Bronchial epithelial cell (primary cell): ENCODE data around the gene SET. TPM values are rescaled to one million over a fixed set of nuclear protein-coding genes. Genes with fewer than 3 reads are reported as not detected.

Experiments used
- DNase-seq: peaks from one replicate; pipeline ENCODE4 v3.0.0-alpha.2; 2010; ENCODE audit warnings: low read depth
- FAIRE-seq: peaks from 2 replicates; lab custom pipeline; 2011; peaks lifted over from hg19 to GRCh38; lab: Jason Lieb, UNC
- H3K27me3 ChIP-seq: 2 replicates; pipeline ENCODE4 v1.5.1; 2011; ENCODE audit warnings: low read length; ENCODE audit not compliant: control insufficient read depth, insufficient read depth
- H3K36me3 ChIP-seq: 2 replicates; pipeline ENCODE4 v1.5.1; 2011; ENCODE audit warnings: low read length; ENCODE audit not compliant: control insufficient read depth, insufficient read depth
- H3K4me3 ChIP-seq: 2 replicates; pipeline ENCODE4 v1.5.1; 2011; ENCODE audit warnings: mild to moderate bottlenecking, low read depth, low read length, control low read depth
- total RNA-seq: library from RNA; depleted of rRNA; stranded (reverse); fragments of >200 nt; gene quantifications from 2 replicates; pipeline ENCODE4 v1.2.1, GENCODE V29; 2014
- TF ChIP-seq, protein P1 (sequence below): IDR thresholded peaks from 2 replicates; pipeline ENCODE4 v1.5.1; 2011; ENCODE audit warnings: mild to moderate bottlenecking, moderate library complexity, low read length, control low read depth, inconsistent platforms; ENCODE audit not compliant: insufficient read depth, severe bottlenecking

SET gene
- total RNA-seq, 1 donor from 2014 or later: 717 TPM

DNA sequence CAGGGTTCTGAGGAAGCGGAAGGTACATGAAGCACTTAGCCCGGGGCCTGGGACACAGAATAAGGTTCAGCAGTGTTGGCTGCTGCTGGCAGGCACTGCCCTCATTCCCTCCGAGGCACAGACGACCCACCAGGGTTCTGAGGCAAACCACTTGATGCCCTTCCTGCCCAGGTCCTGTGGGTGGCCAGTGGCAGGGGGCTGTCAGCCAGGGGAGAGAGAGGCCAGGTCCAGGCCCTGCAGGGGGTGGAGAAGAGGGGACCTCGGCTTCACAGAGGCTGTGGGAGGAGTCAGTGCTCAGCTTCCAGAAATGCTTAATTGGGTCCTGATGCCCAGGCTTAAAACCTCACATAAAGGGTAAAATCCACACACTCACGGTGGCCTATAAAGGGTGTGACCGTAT lies 39.3 kb downstream of the SET start:
- H3K27me3 ChIP-seq: no peaks in the 10 kb centered on the region
- peaks cover 7% of the 10 kb centered on the region for H3K36me3 ChIP-seq
- no peak overlapping the region for H3K4me3 ChIP-seq
- no peak for DNase-seq
- TF ChIP-seq, protein P1, sequence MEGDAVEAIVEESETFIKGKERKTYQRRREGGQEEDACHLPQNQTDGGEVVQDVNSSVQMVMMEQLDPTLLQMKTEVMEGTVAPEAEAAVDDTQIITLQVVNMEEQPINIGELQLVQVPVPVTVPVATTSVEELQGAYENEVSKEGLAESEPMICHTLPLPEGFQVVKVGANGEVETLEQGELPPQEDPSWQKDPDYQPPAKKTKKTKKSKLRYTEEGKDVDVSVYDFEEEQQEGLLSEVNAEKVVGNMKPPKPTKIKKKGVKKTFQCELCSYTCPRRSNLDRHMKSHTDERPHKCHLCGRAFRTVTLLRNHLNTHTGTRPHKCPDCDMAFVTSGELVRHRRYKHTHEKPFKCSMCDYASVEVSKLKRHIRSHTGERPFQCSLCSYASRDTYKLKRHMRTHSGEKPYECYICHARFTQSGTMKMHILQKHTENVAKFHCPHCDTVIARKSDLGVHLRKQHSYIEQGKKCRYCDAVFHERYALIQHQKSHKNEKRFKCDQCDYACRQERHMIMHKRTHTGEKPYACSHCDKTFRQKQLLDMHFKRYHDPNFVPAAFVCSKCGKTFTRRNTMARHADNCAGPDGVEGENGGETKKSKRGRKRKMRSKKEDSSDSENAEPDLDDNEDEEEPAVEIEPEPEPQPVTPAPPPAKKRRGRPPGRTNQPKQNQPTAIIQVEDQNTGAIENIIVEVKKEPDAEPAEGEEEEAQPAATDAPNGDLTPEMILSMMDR: no peak
- FAIRE-seq: no peak

DNA sequence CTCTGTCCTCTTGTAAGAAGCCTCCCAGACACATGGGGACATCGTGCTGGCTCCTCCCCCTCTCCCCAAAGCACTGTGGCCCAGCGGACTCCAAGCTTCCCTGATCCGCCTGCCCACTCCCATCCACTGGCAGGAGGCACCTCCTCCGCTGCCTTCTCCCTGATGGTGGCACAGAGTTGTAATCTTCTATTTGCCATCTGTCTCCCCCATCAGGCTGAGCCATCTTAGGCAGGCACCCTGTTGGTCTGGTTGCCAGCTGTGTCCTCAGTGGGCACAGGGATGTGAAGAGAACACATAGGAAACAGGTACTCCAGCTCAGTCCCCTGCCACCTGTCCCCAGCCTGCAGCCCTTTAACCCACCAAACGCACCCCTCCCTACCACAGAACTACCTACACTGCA lies 40.3 kb downstream of the SET start:
- DNase-seq (no peak), FAIRE-seq (no peak)
- peaks cover 7% of the 10 kb centered on the region for H3K36me3 ChIP-seq
- H3K27me3 ChIP-seq: no peaks in the 10 kb centered on the region
- TF ChIP-seq, protein P1: no peak
- H3K4me3 ChIP-seq: no peak overlapping the region

DNA sequence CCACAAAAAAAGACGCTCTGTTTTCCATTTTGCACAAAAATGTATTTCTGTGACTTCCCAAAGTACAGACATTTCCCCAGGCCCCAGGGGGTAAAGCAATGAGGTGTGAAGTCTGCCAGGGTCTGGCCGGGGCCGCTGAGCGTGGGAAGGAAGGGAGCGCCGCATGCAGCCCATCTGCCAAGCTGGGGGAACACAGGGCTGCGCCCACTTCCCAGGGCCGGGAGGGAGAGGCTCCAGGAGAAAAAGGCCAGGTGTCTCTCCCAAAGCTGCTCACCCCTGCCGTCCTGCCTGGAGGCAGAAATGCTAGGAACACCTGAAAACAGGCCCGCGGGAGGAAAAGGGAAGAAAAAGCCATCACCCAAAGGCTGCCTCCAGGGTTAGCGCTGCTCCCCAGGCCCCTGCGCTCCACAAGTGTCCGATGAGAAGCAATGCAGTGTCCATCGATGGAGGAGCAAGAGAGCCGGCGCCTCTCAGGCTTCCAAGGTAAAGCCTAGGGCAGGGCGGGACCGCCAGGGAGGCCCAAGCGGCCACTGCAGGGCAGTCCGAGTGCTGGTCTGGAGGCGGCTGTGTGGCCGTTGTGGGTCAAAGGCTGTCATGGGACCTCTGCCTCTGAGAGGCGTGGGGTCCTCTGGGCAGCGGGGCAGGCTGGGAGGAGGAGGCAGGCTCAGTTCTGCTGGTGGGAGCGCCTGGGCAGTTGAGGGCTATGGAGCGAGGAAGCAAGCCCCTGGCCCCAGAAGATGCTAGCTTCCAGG lies 40.9 kb downstream of the SET start:
- FAIRE-seq (no peak), DNase-seq (no peak)
- TF ChIP-seq, protein P1: no peak
- H3K27me3 ChIP-seq: no peaks in the 10 kb centered on the region
- no peak overlapping the region for H3K4me3 ChIP-seq
- H3K36me3 ChIP-seq: peaks cover 7% of the 10 kb centered on the region

DNA sequence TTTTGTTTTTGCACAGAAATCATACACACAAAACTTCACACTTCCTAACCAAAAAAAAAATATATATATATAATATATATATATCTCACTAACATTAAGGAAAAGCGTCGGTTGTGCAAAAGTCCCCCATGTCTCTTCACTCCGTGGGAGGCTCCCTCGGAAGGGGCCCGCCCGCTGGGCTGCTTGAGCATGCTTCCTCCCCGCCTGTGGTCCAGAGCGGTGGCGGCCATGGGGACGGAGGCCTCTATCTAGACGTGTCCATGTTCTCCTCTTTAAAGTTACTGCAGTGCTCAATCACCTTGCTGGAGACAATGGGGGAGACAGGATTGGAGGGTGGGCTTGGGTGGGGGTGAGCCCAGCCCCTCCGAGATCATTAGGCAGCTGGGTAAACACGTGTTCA lies 42.1 kb downstream of the SET start:
- Histone ChIP-seq H3K36me3 (peaks cover 7% of the 10 kb centered on the region), H3K4me3 (no peak overlapping the region), H3K27me3 (no peaks in the 10 kb centered on the region)
- TF ChIP-seq, protein P1: no peak
- DNase-seq (no peak), FAIRE-seq (no peak)

DNA sequence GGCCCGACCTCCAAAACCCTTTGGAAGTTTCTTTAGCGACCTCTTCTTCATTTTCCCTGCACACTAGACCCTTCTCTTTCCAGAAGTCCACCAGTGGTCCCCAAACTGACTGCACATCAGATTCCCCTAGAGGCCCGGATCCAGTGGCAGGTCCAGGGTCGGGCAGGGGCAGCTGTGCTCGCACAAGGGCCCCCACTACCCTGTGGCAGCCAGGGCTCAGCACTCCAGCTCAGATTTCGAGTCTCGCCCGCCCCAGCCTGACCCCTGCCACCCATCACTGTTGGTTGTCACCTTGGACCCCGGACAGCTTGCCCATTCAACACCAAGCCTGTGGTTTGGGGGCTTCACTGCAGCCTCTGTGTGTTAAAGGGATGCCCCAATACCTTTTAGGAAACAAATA lies 42.7 kb downstream of the SET start:
- no peak overlapping the region for H3K4me3 ChIP-seq
- TF ChIP-seq, protein P1: no peak
- H3K27me3 ChIP-seq: no peaks in the 10 kb centered on the region
- H3K36me3 ChIP-seq: peaks cover 7% of the 10 kb centered on the region
- DNase-seq: no peak
- FAIRE-seq: no peak

DNA sequence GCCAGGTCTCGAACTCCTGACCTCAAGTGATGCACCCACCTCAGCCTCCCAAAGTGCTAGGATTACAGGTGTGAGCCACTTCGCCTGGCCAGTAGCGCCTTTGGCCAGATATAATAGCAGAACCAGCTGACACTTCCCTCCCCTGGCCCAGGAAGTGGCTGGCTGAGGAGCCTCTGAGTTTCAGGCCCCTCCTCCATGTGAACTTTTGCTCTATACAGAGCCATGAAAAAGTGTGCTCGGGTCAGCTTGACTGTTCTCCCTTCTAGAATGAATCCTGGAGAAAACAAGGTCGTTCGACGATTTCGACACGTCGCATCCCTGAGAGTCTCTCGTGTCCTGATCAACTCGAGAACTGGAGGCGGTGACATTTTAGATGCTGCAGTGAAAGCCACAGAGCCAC lies 43.6 kb downstream of the SET start:
- DNase-seq (no peak), FAIRE-seq (no peak)
- TF ChIP-seq, protein P1: no peak
- Histone ChIP-seq H3K36me3 (peaks cover 7% of the 10 kb centered on the region), H3K27me3 (no peaks in the 10 kb centered on the region), H3K4me3 (no peak overlapping the region)
